Aorta (tissue), 5 donors: Measurements from ENCODE around the gene TRIM62. TPM values are rescaled to one million over a fixed set of nuclear protein-coding genes. Genes with fewer than 3 reads are reported as not detected.

ENCODE experiments used
- ATAC-seq: fragments of 200-7000 bp; cut with Tn5 transposase; one replicate; pipeline ENCODE4 v1.9.1; 2022; ENCODE audit warnings: moderate library complexity; ENCODE audit not compliant: low FRiP score
- DNase-seq, 2 donors: peaks; one replicate each; pipeline ENCODE4 v3.0.0-alpha.2; 2020
- H3K27ac ChIP-seq, 2 donors: one replicate each; pipeline ENCODE4 v1.5.1; 2013; ENCODE audit warnings: low read length in 2 of 2, mild to moderate bottlenecking in 2 of 2, moderate library complexity in 2 of 2, control low read depth in 1 of 2, inconsistent platforms in 1 of 2, low read depth in 1 of 2
- H3K27me3 ChIP-seq, 2 donors: one replicate each; pipeline ENCODE4 v1.6.1; 2013; ENCODE audit warnings: control low read depth in 1 of 2, low read length in 1 of 2, mild to moderate bottlenecking in 1 of 2, moderate library complexity in 1 of 2; ENCODE audit not compliant: insufficient read depth in 2 of 2, control insufficient read depth in 1 of 2
- H3K36me3 ChIP-seq, 2 donors: one replicate each; pipeline ENCODE4 v1.6.1; 2013; ENCODE audit warnings: control low read depth in 1 of 2, low read length in 1 of 2, mild to moderate bottlenecking in 1 of 2; ENCODE audit not compliant: insufficient read depth in 2 of 2, control insufficient read depth in 1 of 2
- H3K4me1 ChIP-seq, 2 donors: one replicate each; pipeline ENCODE4 v1.6.1; 2013; ENCODE audit warnings: low read length in 2 of 2, control low read depth in 1 of 2, mild to moderate bottlenecking in 1 of 2, moderate library complexity in 1 of 2; ENCODE audit not compliant: insufficient read depth in 2 of 2, control insufficient read depth in 1 of 2
- H3K4me3 ChIP-seq, 2 donors: one replicate each; pipeline ENCODE4 v1.5.1; 2013; ENCODE audit warnings: low read length in 2 of 2, control low read depth in 1 of 2, mild to moderate bottlenecking in 1 of 2
- H3K9me3 ChIP-seq: one replicate; pipeline ENCODE4 v1.6.1; 2013; ENCODE audit warnings: mild to moderate bottlenecking, low read length; ENCODE audit not compliant: control insufficient read depth
- WGBS, 2 donors: extraction: QIAGEN DNeasy Blood & Tissue Kit; methylation state at CpG; one replicate each; pipeline ENCODE4 v1.1.7; 2013; 5-methylcytosine and 5-hydroxymethylcytosine counted together
- intact Hi-C, 2 donors: fragments of 100-400 bp; cut with DNase I; formaldehyde crosslinking; loops; one replicate each; pipeline versions ENCODE4 v1.14.2 to v1.15.0; 2022
- polyA plus RNA-seq, 2 donors: library from polyadenylated mRNA; stranded (reverse); fragments of 200-250 nt; gene quantifications; one replicate each; pipeline ENCODE4 v1.2.3, GENCODE V29; 2013
- total RNA-seq, 2 donors: library from RNA; stranded (reverse); fragmentation: NEBNext Ultra II Directional; extraction: Animal tissue kit (Norgen Biotek cat#: 25700); gene quantifications; one replicate each; pipeline ENCODE4 v1.2.1, GENCODE V29; 2021
- donor health status: healthy with polysubstance abuse.
- donor health status: Bipolar disorder and iron deficiency.
- donor health status: DM: no; HTN: no; CAD: no.
- donor health status: DM: no; HTN: no; CAD: no.
- donor health status: DM: yes; HTN: yes; CAD: no.

TRIM62 gene
- total and polyA plus RNA-seq, 4 donors: 1.0 to 8.0 (median 6.7) TPM

GRCh38 chr1:33219886-33220661, 38.2 kb upstream of the TRIM62 start:
- no peaks in the 10 kb centered on the region for H3K36me3 ChIP-seq
- WGBS, 2 donors: 94% methylated on average over 7 of the region's 7 CpGs
- H3K4me1 ChIP-seq: no peaks in the 10 kb centered on the region
- no peaks in the 10 kb centered on the region for H3K27me3 ChIP-seq
- no peak for ATAC-seq
- no peak overlapping the region for H3K4me3 ChIP-seq
- no peaks in the 10 kb centered on the region for H3K9me3 ChIP-seq
- intact Hi-C loops: loop anchor here (1.0 to 10.0 kb wide), 5 partner anchors 77 to 395 kb away; no protein-coding TSS in a partner anchor
- no peak overlapping the region for H3K27ac ChIP-seq
- DNase-seq: no peak

DNA sequence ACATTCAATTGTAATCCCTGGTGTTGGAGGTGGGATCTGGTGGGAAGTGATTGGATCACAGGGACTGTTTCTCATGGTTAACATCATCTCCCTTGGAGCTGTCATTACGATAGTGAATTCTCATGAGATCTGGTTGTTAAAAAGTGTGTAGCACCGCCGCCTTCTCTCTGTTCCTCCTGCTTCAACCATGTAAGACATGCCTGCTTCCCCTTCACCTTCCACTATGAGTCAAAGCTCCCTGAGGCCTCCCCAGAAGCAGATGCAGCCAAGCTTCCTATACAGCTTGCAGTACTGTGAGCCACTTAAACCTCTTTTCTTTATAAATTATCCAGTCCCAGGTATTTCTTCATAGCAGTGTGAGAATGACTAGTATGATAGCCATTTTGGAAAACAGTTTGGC, 30.1 kb upstream of the TRIM62 start:
- no peaks in the 10 kb centered on the region for H3K4me1 ChIP-seq
- 96 to 98% methylated on average over 3 of the region's 3 CpGs for WGBS, 2 donors
- no peaks in the 10 kb centered on the region for H3K36me3 ChIP-seq
- ATAC-seq (no peak), DNase-seq (no peak)
- H3K27me3 ChIP-seq: no peaks in the 10 kb centered on the region
- no peaks in the 10 kb centered on the region for H3K9me3 ChIP-seq
- H3K27ac ChIP-seq: no peak overlapping the region
- H3K4me3 ChIP-seq: no peak overlapping the region
- intact Hi-C loops: no loop called here

- intact Hi-C loops: no loop called here
- no peaks in the 10 kb centered on the region for H3K36me3 ChIP-seq
- no peak for ATAC-seq
- no peaks in the 10 kb centered on the region for H3K27me3 ChIP-seq
- no peaks in the 10 kb centered on the region for H3K9me3 ChIP-seq
- H3K4me3 ChIP-seq: no peak overlapping the region
- no peaks in the 10 kb centered on the region for H3K4me1 ChIP-seq
- 56 to 66% methylated on average over 2 of the region's 2 CpGs for WGBS, 2 donors
- no peak overlapping the region for H3K27ac ChIP-seq
- DNase-seq: no peak
Observed at GRCh38 chr1:33206340-33206739, 24.5 kb upstream of the TRIM62 start.

DNA sequence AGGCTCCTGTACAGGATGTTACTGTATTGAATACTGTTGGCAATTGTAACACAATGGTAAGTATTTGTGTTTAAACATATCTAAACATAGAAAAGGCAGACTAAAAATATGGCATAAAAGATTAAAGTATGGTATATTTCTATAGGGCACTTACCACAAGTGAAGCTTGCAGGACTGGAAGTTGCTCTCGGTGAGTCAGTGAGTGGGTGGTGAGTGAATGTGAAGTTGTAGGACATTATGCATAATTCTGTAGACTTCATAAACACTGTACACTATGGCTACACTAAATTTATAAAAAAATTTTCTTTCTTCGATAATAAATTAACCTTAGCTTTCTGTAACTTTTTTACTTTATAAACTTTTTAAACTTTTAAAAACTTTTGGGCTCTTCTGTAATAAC, 13.7 kb upstream of the TRIM62 start:
- peaks cover 0 to 2% of the 10 kb centered on the region in 2 donors for H3K27me3 ChIP-seq
- H3K9me3 ChIP-seq: no peaks in the 10 kb centered on the region
- no peak overlapping the region for H3K27ac ChIP-seq
- H3K36me3 ChIP-seq: no peaks in the 10 kb centered on the region
- WGBS, 2 donors: 81 to 83% methylated on average over 2 of the region's 2 CpGs
- no peaks in the 10 kb centered on the region for H3K4me1 ChIP-seq
- H3K4me3 ChIP-seq: no peak overlapping the region
- intact Hi-C loops: no loop called here
- DNase-seq (no peak), ATAC-seq (no peak)

- intact Hi-C loops: no loop called here
Observed at GRCh38 chr1:33191731-33192275, 10.0 kb upstream of the TRIM62 start.

GRCh38 chr1:33190701-33191100, 8.9 kb upstream of the TRIM62 start:
- Histone ChIP-seq H3K27ac (no peak overlapping the region), H3K9me3 (no peaks in the 10 kb centered on the region), H3K4me3 (no peak overlapping the region), H3K27me3 (peaks cover 0 to 2% of the 10 kb centered on the region in 2 donors), H3K4me1 (no peaks in the 10 kb centered on the region), H3K36me3 (no peaks in the 10 kb centered on the region)
- intact Hi-C loops: no loop called here
- ATAC-seq (no peak), DNase-seq (no peak)
- WGBS, 2 donors: 59 to 77% methylated on average over 2 of the region's 2 CpGs

More at GRCh38 chr1:33191731-33192275, 10.0 kb upstream of the TRIM62 start:
- H3K4me3 ChIP-seq: no peak overlapping the region
- ATAC-seq (no peak), DNase-seq (no peak)
- no peaks in the 10 kb centered on the region for H3K36me3 ChIP-seq
- H3K27me3 ChIP-seq: peaks cover 0 to 2% of the 10 kb centered on the region in 2 donors
- WGBS, 2 donors: 85 to 95% methylated on average over 2 of the region's 2 CpGs
- no peaks in the 10 kb centered on the region for H3K9me3 ChIP-seq
- H3K4me1 ChIP-seq: no peaks in the 10 kb centered on the region
- H3K27ac ChIP-seq: no peak overlapping the region

GRCh38 chr1:33188572-33189275, 6.9 kb upstream of the TRIM62 start:
- DNase-seq (no peak), ATAC-seq (no peak)
- Histone ChIP-seq H3K36me3 (no peaks in the 10 kb centered on the region), H3K4me3 (no peak overlapping the region), H3K27ac (no peak overlapping the region), H3K4me1 (no peaks in the 10 kb centered on the region), H3K9me3 (no peaks in the 10 kb centered on the region), H3K27me3 (peaks cover 0 to 2% of the 10 kb centered on the region in 2 donors)
- intact Hi-C loops: loop anchor here in 1 of 2 donors (10.0 kb wide), 1 partner anchor 66 kb away; the partner anchor contains the start of gene ZNF362
- 79 to 82% methylated on average over 6 of the region's 6 CpGs for WGBS, 2 donors

DNA sequence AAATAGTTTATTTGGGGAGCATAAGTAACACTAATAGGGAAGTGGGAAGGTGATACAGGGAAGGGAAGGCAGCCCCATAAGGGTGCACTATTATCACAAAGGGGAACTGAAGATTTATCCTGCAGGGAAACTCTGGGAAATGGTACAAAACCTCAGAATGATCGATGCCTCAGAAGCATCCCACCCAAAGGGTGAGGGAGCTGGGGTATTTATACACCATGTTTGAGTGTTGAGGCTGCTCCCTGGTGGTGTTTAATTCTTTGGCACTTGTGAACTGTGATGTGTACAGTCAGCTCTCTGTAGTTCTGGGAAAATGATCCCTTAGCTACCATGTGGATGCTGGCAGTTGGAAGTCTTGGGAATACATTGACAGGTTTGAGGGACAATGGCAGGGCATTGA, 5.1 kb upstream of the TRIM62 start:
- WGBS, 2 donors: 94 to 96% methylated on average over 1 of the region's 1 CpG
- ATAC-seq (no peak), DNase-seq (no peak)
- peaks cover 0 to 2% of the 10 kb centered on the region in 2 donors for H3K27me3 ChIP-seq
- no peak overlapping the region for H3K27ac ChIP-seq
- H3K4me1 ChIP-seq: peaks cover 0 to 4% of the 10 kb centered on the region in 2 donors
- no peaks in the 10 kb centered on the region for H3K36me3 ChIP-seq
- H3K9me3 ChIP-seq: no peaks in the 10 kb centered on the region
- H3K4me3 ChIP-seq: no peak overlapping the region
- intact Hi-C loops: loop anchor here in 1 of 2 donors (10.0 kb wide), 1 partner anchor 68 kb away; the partner anchor contains the start of gene ZNF362
